Ovary (tissue), 9 donors: ENCODE results near the gene PDE4D. TPM values are rescaled to one million over a fixed set of nuclear protein-coding genes. Genes with fewer than 3 reads are reported as not detected.

Source experiments
- DNase-seq, 5 donors: peaks; one replicate each; pipeline ENCODE4 v3.0.0-alpha.2; 2019 to 2020
- H3K27ac ChIP-seq, 2 donors: fragments of 200-600 bp; one replicate each; pipeline versions ENCODE4 v1.5.1 to v1.8.0; 2019 to 2022
- H3K27me3 ChIP-seq: fragments of 200-600 bp; one replicate; pipeline ENCODE4 v1.8.0; 2022
- H3K36me3 ChIP-seq: fragments of 200-600 bp; sonication (generic); one replicate; pipeline ENCODE4 v1.5.1; 2019
- H3K4me1 ChIP-seq: one replicate; pipeline ENCODE4 v1.8.1; 2013; ENCODE audit warnings: mild to moderate bottlenecking, moderate library complexity; ENCODE audit not compliant: insufficient read depth
- H3K4me3 ChIP-seq: fragments of 200-600 bp; sonication (generic); one replicate; pipeline ENCODE4 v1.5.1; 2017
- H3K9me3 ChIP-seq, 2 donors: fragments of 200-600 bp in 1 of 2; sonication (generic) in 1 of 2; one replicate each; pipeline versions ENCODE4 v1.5.1 to v1.8.1; 2013 to 2019; ENCODE audit warnings: mild to moderate bottlenecking in 1 of 2, moderate library complexity in 1 of 2
- CTCF ChIP-seq, 3 donors: fragments of 450-650 bp in 2 of 3; fragments of 200-600 bp in 1 of 3; IDR thresholded peaks; one replicate each; pipeline versions ENCODE4 v1.5.1 to v1.8.0; 2016 to 2022; ENCODE audit warnings: antibody characterized with exemption in 3 of 3, mild to moderate bottlenecking in 1 of 3
- EP300 ChIP-seq: sonication (generic); formaldehyde crosslinking; IDR thresholded peaks from one replicate; pipeline ENCODE4 v1.6.1; 2017; ENCODE audit warnings: antibody characterized with exemption
- POLR2A ChIP-seq: fragments of 450-650 bp; IDR thresholded peaks from one replicate; pipeline ENCODE4 v1.6.1; 2017; ENCODE audit warnings: antibody characterized with exemption, mild to moderate bottlenecking, moderate library complexity
- WGBS, 3 donors: extraction: QIAGEN DNeasy Blood & Tissue Kit in 1 of 3; methylation state at CpG; one replicate each; pipeline versions ENCODE4 v1.1.5 to v1.1.7; 2013 to 2017; 5-methylcytosine and 5-hydroxymethylcytosine counted together
- intact Hi-C, 4 donors: fragments of 100-400 bp; cut with DNase I; formaldehyde crosslinking; loops; one replicate each; pipeline versions ENCODE4 v1.11.0 to v1.15.1; 2022 to 2023
- polyA plus RNA-seq, 2 donors: library from polyadenylated mRNA; stranded (reverse); fragments of 200-250 nt in 1 of 2; fragments of 350-450 nt in 1 of 2; fragmentation: Illumina TruSeq in 1 of 2; extraction: RNeasy Lipid Tissue Mini Kit (QIAGEN cat#74804) in 1 of 2; gene quantifications; one replicate each; pipeline ENCODE4 v1.2.3, GENCODE V29; 2013 to 2014
- total RNA-seq, 7 donors: library from RNA; depleted of rRNA in 2 of 7; stranded (reverse); fragments of >200 nt in 2 of 7; fragmentation: NEBNext Ultra II Directional in 3 of 7; extraction: Animal tissue kit (Norgen Biotek cat#: 25700) in 3 of 7; gene quantifications; one replicate each; pipeline versions ENCODE4 v1.1.0 to v1.2.4, GENCODE V29; 2016 to 2023
- donor health status: DM: no; HTN: no; CAD: no; lungs with moderate emphysema.
- donor health status: DM: no; HTN: no; CAD: no.
- donor health status: Bipolar disorder and iron deficiency.
- donor health status: DM: yes; HTN: yes; CAD: no.
- donor health status: DM: no; HTN: no; CAD: no.
- donor health status: DM: yes; HTN: yes; CAD: no.

Gene PDE4D
- total and polyA plus RNA-seq, 9 donors, result 1.3 to 67.6 (median 8.4) TPM

GRCh38 chr5:59246145-59246869 is 647.2 kb downstream of the PDE4D start:
- H3K27ac ChIP-seq, result no peak overlapping the region
- no peak overlapping the region for H3K4me3 ChIP-seq
- H3K4me1 ChIP-seq, result peaks cover 4% of the 10 kb centered on the region
- no peak for TF ChIP-seq CTCF (IDR thresholded peaks at IDR 0.05)
- TF ChIP-seq EP300, result no peak
- no peak for TF ChIP-seq POLR2A
- 57 to 90% (median 74%) methylated on average over 3 of the region's 3 CpGs for WGBS, 3 donors
- H3K9me3 ChIP-seq, result no peaks in the 10 kb centered on the region
- no peaks in the 10 kb centered on the region for H3K27me3 ChIP-seq
- intact Hi-C loops, result no loop called here
- no peaks in the 10 kb centered on the region for H3K36me3 ChIP-seq
- DNase-seq, result no peak

- WGBS, 3 donors, result 11 to 23% (median 11%) methylated on average over 3 of the region's 3 CpGs
- H3K27ac ChIP-seq, result no peak overlapping the region
- TF ChIP-seq POLR2A (no peak), CTCF (IDR thresholded peaks at IDR 0.05) (no peak), EP300 (no peak)
These were observed 648.3 kb downstream of the PDE4D start for GRCh38 chr5:59245198-59245597.

GRCh38 chr5:59241552-59241951 is 652.0 kb downstream of the PDE4D start:
- H3K27me3 ChIP-seq, result no peaks in the 10 kb centered on the region
- no peak overlapping the region for H3K4me3 ChIP-seq
- no peak for TF ChIP-seq CTCF (IDR thresholded peaks at IDR 0.05)
- TF ChIP-seq POLR2A, result no peak
- TF ChIP-seq EP300, result no peak
- peaks cover 4% of the 10 kb centered on the region for H3K4me1 ChIP-seq
- H3K36me3 ChIP-seq, result no peaks in the 10 kb centered on the region
- intact Hi-C loops, result no loop called here
- DNase-seq, result no peak
- no peak overlapping the region for H3K27ac ChIP-seq
- 76 to 86% (median 82%) methylated on average over 1 of the region's 1 CpG for WGBS, 3 donors
- H3K9me3 ChIP-seq, result no peaks in the 10 kb centered on the region

More at GRCh38 chr5:59245198-59245597, 648.3 kb downstream of the PDE4D start:
- Histone ChIP-seq H3K4me1 (peaks cover 4% of the 10 kb centered on the region), H3K4me3 (no peak overlapping the region), H3K36me3 (no peaks in the 10 kb centered on the region), H3K9me3 (no peaks in the 10 kb centered on the region), H3K27me3 (no peaks in the 10 kb centered on the region)
- DNase-seq, result no peak
- intact Hi-C loops, result no loop called here

GRCh38 chr5:59241119-59241518 is 652.4 kb downstream of the PDE4D start:
- Histone ChIP-seq H3K4me3 (no peak overlapping the region), H3K4me1 (peaks cover 4% of the 10 kb centered on the region), H3K27me3 (no peaks in the 10 kb centered on the region), H3K27ac (no peak overlapping the region), H3K9me3 (no peaks in the 10 kb centered on the region), H3K36me3 (no peaks in the 10 kb centered on the region)
- TF ChIP-seq POLR2A (no peak), CTCF (IDR thresholded peaks at IDR 0.05) (no peak), EP300 (no peak)
- DNase-seq, result no peak
- 95 to 100% (median 100%) methylated on average over 1 of the region's 1 CpG for WGBS, 3 donors
- intact Hi-C loops, result no loop called here
